ENCODE data around the gene HDAC4.

The HDAC4 gene

DNA sequence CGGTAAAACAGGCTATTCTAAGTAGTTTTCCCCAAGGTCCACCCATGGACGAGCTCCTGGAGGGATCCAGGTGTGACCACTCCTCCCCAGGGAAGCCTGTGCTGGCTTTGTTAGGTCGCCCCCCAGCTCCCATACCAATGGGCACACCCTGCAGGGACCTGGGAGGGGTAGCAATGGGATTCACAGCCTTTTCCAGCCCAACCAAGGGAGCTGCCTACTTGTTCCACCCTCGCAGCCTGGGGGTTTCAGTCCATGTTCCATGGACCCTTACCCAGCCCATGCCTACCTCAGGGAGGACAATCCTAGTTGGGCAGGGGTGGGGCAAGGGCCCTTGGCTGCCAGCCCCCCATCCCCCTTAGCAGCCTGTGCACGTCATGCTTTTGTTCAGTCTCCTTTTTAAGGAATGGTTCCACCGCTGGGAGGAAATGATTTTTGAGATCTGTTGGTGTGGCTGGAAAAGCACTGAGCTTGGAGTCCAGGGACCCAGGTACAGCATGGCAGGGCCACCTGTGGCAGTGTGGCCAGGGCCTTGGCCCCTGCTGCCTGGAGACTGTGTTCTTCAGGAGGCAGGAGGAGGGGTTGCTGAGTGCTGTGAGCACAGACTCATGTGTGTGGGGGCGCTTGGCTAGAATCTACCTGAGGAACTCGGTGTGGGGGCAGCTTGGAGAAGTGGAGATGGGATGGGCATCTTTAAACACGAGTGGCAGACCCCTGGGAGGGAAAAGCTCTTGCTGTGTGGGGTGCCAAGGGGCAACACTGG lies 386.2 kb downstream of the HDAC4 start:
- DNase-seq (ENCODE audit: low read depth in 2 of 2), result no peak

- no peak for DNase-seq (ENCODE audit: low read depth in 2 of 2)
Observed at GRCh38 chr2:239013678-239013976, 387.2 kb downstream of the HDAC4 start.

- no peak for DNase-seq (ENCODE audit: low read depth in 2 of 2)
Observed at GRCh38 chr2:239012936-239013677, 387.7 kb downstream of the HDAC4 start.

DNA sequence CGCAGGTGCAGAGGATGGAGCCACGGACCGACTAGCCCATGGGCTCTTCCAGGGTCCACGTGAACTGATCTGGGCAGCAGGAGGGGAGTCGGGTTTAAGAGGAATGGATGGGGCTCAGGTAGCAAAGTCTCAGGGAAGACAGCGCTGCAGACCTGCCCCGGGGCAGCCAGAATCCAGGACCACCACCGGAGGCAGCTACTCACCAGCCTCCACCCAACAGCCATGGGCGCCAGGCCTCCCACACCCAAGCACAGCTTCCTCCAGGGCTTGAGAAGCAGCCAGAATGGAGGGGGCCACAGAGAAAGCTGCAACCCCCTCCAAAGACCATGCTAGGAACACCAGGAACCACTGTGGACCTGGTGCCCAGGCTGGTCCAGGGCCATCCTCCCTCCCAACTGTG lies 388.6 kb downstream of the HDAC4 start:
- DNase-seq (ENCODE audit: low read depth in 2 of 2), result no peak

DNA sequence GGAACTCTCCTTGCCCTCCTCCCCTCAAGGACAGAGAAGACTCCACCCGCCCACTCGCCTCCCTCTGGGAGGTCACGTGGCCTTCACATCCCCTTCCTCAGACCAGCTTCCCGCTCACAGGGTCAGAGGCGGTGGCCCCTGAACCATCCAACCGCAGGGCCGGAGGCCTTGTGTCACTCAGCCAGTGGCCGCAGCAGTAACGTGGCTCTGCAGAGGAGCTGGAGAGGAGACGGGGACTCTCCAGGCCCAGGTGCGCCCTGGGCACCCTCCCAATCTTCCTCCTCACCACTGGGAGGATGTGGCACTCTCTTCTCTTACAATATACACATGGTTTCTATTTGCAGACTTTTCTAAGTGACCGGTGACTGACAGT lies 391.2 kb downstream of the HDAC4 start:
- DNase-seq (ENCODE audit: low read depth in 2 of 2), result no peak

GRCh38 chr2:239008677-239009588 lies 391.9 kb downstream of the HDAC4 start:
- no peak for DNase-seq (ENCODE audit: low read depth in 2 of 2)

- no peak for DNase-seq (ENCODE audit: low read depth in 2 of 2)
Observed at GRCh38 chr2:239008004-239008403, 392.8 kb downstream of the HDAC4 start.

- no peak for DNase-seq (ENCODE audit: low read depth in 2 of 2)
Observed at GRCh38 chr2:239006622-239007285, 394.1 kb downstream of the HDAC4 start.

- no peak for DNase-seq (ENCODE audit: low read depth in 2 of 2)
Observed at GRCh38 chr2:239005586-239005985, 395.2 kb downstream of the HDAC4 start.

DNA sequence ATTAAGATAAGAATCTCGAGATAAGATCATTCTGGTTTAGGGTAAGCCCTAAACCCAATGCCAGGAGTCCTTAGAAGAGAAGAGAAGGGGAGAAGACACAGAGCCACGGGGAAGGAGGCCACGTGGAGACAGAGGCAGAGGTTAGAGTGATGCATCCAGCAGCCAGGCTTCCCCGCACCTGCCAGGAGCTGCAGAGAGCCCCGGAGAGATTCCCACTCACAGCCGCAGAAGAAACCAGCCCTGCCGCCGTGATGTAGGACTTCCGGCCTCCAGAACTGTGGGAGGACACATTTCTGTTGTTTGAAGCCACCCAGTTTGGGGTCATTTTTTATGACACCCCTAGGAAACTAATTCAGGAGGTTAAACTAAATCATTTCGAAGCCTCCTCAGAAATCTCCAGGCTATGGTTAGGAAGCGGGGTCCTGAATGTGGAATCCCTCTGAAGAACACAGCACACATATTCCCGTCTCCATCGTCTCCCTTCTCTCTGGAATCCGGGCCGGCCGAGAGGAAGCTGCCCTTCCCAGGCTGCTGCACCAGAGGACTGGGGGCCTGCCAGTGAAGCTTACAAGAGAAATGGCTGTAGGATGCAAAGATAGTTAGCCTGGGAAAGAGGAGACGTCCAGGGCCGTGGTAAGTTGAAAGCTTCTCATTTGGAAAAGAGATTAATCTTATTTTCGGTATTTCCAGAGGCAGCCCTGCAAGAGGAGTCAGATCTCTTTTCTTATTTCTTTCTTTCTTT lies 396.4 kb downstream of the HDAC4 start:
- DNase-seq (ENCODE audit: low read depth in 2 of 2), result no peak

DNA sequence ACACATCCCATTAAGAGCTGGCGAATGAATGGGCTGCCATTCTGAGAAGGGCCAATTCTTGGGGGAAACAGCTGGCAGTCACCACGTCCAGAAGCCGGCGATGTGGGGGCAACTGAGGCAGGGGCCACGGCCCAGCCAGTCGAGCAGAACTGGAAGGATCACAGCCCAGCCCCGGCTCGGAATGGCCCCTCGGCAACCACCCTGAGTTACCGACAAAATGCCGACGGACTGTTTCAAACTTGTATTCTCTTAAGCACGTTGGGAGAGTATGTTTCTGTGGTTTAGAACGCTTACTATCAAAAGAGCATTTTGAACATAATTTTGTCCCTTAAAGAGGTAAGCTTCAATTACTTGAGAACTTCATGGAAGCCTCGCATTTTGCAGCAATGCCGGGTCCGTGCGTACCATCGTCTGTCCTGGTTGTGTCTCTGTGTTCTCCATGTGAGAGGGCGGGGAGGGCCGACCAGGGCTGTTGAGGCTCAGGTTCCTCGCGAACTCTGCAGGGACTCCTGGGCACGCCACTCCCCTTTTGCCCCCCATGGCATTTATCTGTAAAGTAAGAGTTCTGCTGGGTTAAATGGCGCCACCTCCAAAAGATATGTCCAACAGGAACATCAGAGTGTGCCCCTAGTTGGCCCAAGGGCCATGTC lies 397.1 kb downstream of the HDAC4 start:
- DNase-seq (ENCODE audit: low read depth in 2 of 2), result no peak

DNA sequence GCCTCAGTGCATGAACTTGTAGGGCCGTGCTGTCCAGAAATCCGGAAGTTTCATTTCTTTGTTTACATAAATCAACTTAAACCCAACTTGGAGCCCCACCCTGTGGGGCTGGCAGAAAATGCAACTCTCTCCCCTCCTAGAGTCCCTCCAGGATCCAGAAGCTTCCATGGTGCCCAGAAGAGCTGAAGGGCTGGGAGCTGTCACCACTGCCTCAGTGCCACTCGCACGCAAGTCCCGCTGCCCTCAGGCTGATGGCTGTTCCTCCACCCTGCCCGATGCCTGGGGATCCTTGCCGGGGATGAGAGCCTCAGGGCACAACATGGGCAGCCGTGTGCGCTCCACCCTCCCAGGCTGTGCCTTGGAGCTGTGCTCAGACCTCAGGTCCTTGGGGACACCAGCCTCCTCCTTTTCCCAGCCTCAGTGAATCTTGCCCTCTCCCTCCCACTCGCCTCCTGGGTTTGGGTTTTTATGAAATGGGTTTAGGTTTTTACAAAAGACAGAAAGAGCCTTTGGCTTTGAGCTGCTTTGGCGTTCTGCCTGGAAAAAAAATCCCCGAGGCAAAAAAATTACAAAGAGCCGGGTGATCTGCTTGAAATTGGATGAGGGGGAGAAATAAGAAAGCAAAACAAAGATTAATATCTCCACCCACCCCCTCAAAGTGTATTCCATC lies 397.7 kb downstream of the HDAC4 start:
- no peak for DNase-seq (ENCODE audit: low read depth in 2 of 2)

DNA sequence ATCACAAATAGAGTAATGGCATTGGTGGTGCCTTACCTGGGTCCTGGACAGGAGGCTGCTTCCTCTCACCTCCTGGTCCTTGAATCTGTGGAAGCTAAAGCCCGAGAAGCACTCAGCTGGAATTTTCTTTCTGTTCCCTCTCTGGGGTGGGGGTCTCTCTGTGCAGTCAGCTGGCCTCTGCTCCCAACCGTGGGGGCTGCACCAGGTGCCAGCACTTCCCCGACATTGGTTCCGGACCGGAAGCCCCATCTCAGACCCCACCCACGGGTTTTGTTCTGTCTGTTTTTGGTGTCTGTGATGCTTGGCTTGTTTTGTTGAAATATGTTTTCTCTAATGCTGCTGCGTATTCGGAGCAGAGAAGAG lies 398.2 kb downstream of the HDAC4 start:
- DNase-seq (ENCODE audit: low read depth in 2 of 2), result no peak

DNA sequence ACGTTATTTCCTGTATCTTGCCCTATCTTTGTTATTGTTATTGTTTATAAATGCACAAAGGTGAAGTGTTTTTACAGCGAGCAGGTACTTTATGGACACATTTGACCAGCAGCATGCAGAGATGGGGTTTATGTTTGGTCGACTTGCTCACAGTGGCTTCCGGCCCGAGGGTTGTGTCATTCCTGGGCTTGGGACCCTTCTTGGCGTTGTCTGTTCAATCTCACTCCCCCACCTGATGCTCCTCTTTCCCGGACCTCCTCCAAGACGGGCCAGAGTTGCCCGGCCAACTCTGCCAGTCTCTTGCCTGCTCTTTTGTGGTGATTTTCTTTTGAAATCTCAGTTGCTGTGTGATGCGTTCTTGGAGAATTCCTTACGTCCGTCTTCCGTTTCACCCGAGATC lies 399.0 kb downstream of the HDAC4 start:
- no peak for DNase-seq (ENCODE audit: low read depth in 2 of 2)

DNA sequence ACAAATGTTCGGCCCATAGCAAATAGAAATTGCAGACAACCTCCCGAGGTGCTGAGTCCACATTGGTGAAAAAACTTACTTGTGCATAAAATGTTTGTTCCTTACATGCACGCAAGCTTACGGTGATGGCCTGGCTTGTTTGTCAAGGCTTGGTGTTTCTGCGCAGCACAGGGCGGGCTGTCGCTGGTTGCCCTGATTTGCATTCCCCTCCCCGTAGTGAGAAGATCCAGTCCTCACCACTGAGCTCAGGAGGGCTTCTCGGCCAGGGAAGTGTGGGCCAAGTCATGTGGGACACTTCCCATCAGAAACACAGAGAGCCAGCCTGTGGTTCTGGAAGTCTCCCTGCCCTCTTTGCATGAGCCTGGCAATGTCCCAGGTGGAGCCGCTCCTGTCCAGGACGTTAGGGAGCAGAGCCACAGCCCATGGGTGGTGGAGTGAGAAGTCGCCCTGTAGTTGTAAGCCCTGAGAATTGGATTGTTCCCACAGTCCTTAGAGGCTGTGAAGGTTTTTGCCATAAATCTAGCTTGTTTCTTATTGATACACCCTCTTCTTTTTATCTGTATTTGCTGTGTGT lies 400.2 kb downstream of the HDAC4 start:
- DNase-seq (ENCODE audit: low read depth in 2 of 2), result no peak

- DNase-seq (ENCODE audit: low read depth in 2 of 2), result no peak
Observed at GRCh38 chr2:239000089-239000488, 400.7 kb downstream of the HDAC4 start.

DNA sequence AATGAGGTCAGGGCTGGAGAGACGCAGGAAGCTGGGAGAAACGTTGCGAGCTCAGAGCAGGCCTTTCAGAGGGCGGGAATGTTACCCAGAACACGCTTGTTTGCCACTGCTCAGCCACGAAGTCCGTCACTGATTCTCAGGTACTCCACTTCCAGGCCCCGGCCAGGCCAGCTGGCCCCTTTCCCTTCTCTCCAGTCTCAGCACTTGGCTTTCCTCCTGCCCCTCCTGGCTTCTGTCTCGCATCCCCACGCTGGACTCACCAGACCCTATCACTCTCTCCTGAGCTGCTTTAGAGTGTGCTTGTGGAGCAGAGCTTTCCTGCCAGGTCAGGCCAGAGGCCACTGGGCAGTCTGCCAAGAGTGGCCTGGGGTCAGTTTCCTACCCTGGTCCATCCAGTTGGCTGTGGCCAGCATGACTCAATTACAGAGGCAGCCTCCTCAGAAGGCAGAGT lies 401.5 kb downstream of the HDAC4 start:
- no peak for DNase-seq (ENCODE audit: low read depth in 2 of 2)

GRCh38 chr2:238998801-238999200 lies 402.0 kb downstream of the HDAC4 start:
- no peak for DNase-seq (ENCODE audit: low read depth in 2 of 2)

Data from activated CD4-positive, alpha-beta T cell treated with anti-CD3 and anti-CD28 coated beads for 24 hours (primary cell).